GM18858 (cell line): ENCODE data around the gene NCSTN.

Experiments
- ATAC-seq: cut with Tn5 transposase; IDR thresholded peaks from one replicate; pipeline ENCODE4 v1.9.1; 2021; ENCODE audit not compliant: unreplicated experiment

NCSTN gene

DNA sequence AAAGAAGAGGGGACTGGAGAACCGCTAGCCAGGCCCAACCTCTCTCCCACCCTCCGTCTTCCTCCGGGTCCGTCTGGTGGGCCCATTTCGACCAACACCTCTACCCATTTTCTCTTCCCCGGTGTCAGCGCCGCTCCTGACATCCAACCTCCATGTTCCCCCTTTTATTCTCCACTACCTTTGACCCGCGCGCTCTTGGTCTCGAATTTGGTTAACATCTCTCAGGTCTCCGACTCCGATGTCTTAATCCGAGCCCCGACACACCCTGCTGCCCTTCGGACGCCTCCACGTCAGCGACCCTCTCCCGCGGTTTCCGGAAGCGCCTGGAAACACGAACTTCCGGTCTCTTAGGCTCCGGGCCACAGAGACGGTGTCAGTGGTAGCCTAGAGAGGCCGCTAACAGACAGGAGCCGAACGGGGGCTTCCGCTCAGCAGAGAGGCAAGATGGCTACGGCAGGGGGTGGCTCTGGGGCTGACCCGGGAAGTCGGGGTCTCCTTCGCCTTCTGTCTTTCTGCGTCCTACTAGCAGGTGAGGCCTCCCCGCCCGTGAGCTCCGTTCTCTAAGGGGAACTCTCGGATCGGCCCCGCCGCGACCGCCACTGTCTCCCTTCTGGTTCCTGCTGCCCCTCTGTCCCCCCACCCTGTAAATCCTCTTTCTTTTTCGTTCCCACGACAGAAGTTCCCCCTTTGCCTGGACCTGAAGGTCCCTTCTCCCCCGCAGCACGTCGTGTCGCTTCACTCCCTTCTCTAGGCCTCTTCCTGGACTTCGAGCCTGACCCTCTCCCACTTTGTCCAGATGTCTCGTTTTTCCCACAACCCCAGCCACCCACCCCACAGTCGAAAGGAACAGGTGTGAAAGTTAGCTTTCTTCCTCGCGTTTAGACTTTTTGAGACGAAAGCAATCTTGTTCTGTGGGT is at the start of gene NCSTN, which contains the start of gene COPA:
Gene NCSTN, plus strand, starts transcription at position 431 of the 917 bp plus-strand sequence. Its CDS starts 14 bp downstream, at position 445.
Gene COPA, minus strand, starts transcription at position 298 of the 917 bp plus-strand sequence. Its CDS starts 80 bp downstream, at position 218.
- peak; percentile 92 for ATAC-seq

DNA sequence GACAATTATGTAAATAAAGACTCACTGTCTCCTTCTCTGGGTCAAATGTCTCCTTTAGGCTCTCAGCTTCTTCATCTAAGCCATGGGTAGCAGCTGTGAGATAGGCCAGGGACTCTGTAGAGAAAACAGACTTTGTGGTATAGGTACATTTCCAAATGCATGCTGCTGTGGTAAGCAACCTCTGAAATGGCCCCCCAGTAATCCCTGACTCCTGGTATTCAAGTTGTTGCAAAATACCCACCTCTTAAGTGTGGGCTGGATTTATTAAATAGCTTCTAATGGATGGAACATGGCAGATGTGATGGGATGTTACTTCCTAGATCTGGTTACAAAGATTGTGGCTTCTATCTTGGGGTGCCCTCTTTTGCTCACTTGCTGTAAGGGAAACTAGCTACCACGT is 47.1 kb upstream of the NCSTN start:
- ATAC-seq, result no peak

DNA sequence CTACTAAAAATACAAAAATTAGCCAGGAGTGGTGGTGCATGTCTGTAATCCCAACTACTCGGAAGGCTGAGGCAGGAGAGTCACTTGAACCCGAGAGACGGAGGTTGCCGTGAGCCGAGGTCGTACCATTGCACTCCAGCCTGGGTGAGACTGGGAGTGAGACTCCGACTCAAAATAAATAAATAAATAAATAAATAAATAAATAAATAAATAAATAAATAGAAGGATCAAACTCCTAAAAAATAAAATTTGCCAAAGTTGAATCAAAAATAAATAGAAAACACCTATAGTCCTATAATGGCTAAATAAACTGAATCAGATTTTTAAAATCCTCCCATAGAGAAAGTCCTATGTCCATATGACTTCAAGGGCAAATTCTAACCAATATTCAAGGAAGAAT is 43.0 kb upstream of the NCSTN start:
- no peak for ATAC-seq

- no peak for ATAC-seq
Measured at GRCh38 chr1:160307118-160307791, 35.9 kb upstream of the NCSTN start.

- no peak for ATAC-seq
Measured at GRCh38 chr1:160308451-160309184, 34.6 kb upstream of the NCSTN start.

- ATAC-seq, result no peak
Measured at GRCh38 chr1:160309185-160309557, 34.0 kb upstream of the NCSTN start.

DNA sequence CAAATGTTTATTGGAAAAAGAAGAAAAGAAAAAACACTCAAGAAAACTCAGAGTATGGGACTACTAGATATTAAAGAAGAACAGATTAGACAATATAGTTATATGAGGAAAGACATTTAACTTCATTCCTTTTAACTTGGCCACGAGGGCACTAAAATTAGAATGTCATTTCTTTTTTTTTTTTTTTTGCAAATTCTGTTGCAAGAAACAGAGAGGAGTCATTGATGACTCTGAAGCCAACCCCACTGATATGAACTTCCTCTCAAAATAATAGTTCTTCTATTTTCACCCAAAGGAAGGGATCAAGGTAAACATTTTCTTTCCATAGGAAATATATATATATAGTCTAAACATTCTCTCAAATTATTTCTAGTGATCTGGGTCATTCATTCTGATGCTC is 33.6 kb upstream of the NCSTN start:
- ATAC-seq, result no peak

DNA sequence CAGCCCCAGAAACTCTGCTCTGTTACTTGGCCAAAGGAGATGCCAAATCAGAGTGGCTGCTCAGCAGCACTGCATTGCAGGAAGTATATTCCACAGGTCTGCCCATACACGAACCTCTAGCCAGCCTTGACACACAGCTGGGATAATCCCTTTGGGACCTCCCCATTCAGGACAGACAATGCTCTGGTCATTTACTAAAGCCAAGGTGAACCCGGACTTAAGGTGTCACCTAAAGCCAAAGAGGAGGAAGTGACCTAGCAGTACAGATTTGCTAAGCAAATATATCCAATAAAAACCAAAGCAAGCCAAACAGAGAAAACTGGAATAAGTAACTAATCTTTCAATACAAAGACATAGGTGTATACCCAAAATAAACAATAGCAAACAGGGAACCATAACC is 27.8 kb upstream of the NCSTN start:
- no peak for ATAC-seq

- no peak for ATAC-seq
Measured at GRCh38 chr1:160322831-160323230, 20.4 kb upstream of the NCSTN start.

- ATAC-seq, result no peak
Measured at GRCh38 chr1:160325252-160325651, 17.9 kb upstream of the NCSTN start.

DNA sequence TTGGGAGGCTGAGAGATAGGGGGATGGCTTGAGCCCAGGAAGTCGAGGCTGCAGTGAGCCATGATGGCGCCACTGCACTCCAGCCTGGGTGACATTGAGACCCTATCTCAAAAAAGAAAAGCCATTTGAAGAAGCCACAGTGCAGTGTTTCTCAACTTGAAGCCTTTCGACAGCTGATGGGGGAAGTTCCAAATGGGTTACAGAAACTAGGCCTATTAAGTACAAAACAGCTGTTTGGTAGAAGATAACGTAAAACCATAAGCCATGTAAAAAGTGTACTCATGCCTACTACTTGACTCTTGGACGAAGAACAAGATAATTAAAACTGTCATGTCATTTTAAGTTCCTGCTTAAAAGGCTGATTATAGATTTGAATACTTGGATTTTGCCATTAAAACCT is 16.8 kb upstream of the NCSTN start:
- no peak for ATAC-seq

- ATAC-seq, result no peak
Measured at GRCh38 chr1:160328184-160328583, 15.0 kb upstream of the NCSTN start.

- no peak for ATAC-seq
Measured at GRCh38 chr1:160330119-160330518, 13.1 kb upstream of the NCSTN start.

- ATAC-seq, result no peak
Measured at GRCh38 chr1:160332516-160332915, 10.7 kb upstream of the NCSTN start.

GRCh38 chr1:160338580-160338979 is 4.6 kb upstream of the NCSTN start:
- ATAC-seq, result no peak

- no peak for ATAC-seq
Measured at GRCh38 chr1:160340146-160340545, 3.0 kb upstream of the NCSTN start.

- ATAC-seq, result no peak
Measured at GRCh38 chr1:160340866-160341265, 2.3 kb upstream of the NCSTN start.

DNA sequence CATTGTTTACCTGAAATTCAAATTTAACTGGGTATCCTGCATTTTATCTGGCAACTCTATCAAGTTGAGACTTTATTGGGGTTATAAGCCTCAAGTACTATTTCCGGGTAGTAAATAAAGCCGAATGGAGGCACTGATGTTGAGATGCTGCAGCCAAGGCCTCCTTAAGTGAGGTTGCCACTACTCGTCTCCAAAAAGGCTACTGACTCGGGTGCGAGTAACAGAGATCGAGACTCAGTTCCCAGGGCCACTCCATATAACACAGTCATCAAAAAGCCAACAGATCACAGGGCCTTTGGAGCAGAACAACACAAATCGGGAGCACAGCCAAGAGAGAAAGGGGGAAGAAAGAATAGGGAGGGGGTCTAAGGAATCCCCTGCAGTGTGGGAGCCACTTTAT is 657 bp upstream of the NCSTN start:
- no peak for ATAC-seq

DNA sequence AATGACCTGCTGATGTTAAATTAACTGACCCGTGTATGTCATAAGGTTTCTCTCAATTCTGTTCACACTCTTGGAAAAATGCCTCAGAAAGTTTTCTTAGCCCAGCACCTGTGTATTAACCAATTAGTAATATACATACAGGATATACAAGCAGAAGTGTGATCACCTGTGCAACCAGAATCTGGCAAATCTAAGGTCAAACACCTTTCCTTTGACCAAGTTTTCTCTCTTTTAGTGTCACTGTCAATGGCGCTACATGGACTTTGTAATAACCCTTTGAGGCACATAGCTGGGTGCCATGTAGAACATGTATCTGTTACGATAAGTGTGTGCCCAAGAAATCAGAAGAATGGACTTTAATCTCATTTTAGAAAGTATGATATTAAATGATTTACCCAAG is 1.1 kb downstream of the NCSTN start:
- no peak for ATAC-seq

DNA sequence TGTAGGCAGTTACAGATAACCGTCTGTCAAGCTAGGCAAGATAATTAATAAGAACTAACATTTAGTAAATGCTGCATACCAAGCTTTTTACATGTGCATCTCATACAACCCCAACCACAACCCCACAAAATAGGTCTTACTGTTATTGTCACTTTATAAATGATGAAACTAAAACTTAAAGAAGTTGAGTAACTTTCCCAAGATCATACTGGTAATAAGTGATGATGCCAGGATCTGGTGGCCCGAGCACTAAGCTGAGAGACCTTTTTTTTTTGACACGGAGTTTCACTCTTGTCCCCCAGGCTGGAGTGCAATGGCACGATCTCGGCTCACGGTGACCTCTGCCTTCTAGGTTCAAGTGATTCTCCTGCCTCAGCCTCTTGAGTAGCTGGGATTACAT is 1.8 kb downstream of the NCSTN start:
- no peak for ATAC-seq

- no peak for ATAC-seq
Measured at GRCh38 chr1:160346463-160346862, 3.3 kb downstream of the NCSTN start.

DNA sequence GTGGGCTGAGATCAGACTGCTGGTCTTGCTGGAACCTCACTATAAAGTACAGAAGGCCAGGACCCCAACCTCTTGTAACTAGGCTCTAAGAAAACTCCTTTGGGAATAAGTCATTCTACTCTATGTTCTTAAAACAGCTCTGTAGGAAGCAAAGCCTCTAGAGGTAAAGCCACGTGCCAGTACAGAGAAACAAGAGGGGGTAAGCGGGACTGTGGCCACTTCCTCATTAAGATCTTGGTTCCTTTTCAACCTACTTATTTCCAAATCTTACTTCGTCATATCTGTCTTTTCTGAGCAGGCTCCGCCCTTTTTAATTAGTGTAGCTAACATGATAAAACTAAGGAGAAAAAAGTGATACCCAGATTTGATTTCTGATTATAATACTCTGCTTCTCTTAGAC is 3.8 kb downstream of the NCSTN start:
- ATAC-seq, result no peak
